SK-N-SH (cell line): ENCODE results near the gene CDKL4. TPM values are rescaled to one million over a fixed set of nuclear protein-coding genes. Genes with fewer than 3 reads are reported as not detected.

Source experiments
- CTCF ChIA-PET: fragments of 300-600, 350-600 bp; formaldehyde crosslinking; extraction: SDS; loops from one replicate; lab custom pipeline; 2021; lab: Yijun Ruan, JAX
- POLR2A ChIA-PET: fragments of 350-600 bp; sonication (Branson Sonifier 250); formaldehyde crosslinking; extraction: SDS; loops from one replicate; lab custom pipeline; 2020; ENCODE audit warnings: antibody characterized with exemption, inconsistent platforms; lab: Yijun Ruan, JAX
- DNase-seq: peaks from one replicate; pipeline ENCODE4 v3.0.0; 2012
- H2AFZ ChIP-seq: fragments of 200-600 bp; sonication (generic); 2 replicates; pipeline ENCODE4 v1.8.1; 2016; ENCODE audit warnings: antibody characterized with exemption, mild to moderate bottlenecking, low read depth
- H3F3A ChIP-seq: fragments of 200-600 bp; sonication (generic); replicated peaks from 2 replicates; pipeline ENCODE3; 2016; ENCODE audit warnings: antibody characterized with exemption, mild to moderate bottlenecking; ENCODE audit not compliant: insufficient read depth
- H3K27ac ChIP-seq, 2 experiments: fragments of 200-500 bp in 1 of 2; fragments of 200-600 bp in 1 of 2; sonication (Bioruptor generic) in 1 of 2; sonication (generic), shearing (Covaris generic) in 1 of 2; 2 replicates each; pipeline versions ENCODE4 v1.5.1 to v1.6.1; 2014 to 2016; ENCODE audit warnings: low read depth in 2 of 2, inconsistent platforms in 1 of 2, low read length in 1 of 2, mild to moderate bottlenecking in 1 of 2, mixed read lengths in 1 of 2
- H3K27me3 ChIP-seq: fragments of 200-600 bp; sonication (generic), shearing (Covaris generic); 2 replicates; pipeline ENCODE4 v1.6.1; 2016; ENCODE audit warnings: mixed run types; ENCODE audit not compliant: insufficient read depth
- H3K36me3 ChIP-seq, 2 experiments: fragments of 200-500 bp in 1 of 2; fragments of 200-600 bp in 1 of 2; sonication (Bioruptor generic) in 1 of 2; sonication (generic) in 1 of 2; replicated peaks in 1 of 2; 2 replicates each; pipeline versions ENCODE3 to v1.5.1; 2014 to 2016; ENCODE audit warnings: low read length in 1 of 2, mild to moderate bottlenecking in 1 of 2; ENCODE audit not compliant: insufficient read depth in 2 of 2, control insufficient read depth in 1 of 2
- H3K4me1 ChIP-seq, 2 experiments: fragments of 200-500 bp in 1 of 2; fragments of 200-600 bp in 1 of 2; sonication (Bioruptor generic) in 1 of 2; sonication (generic), shearing (Covaris generic) in 1 of 2; 2 replicates each; pipeline versions ENCODE4 v1.5.1 to v1.6.1; 2014 to 2016; ENCODE audit warnings: low read depth in 1 of 2, low read length in 1 of 2, mixed run types in 1 of 2; ENCODE audit not compliant: insufficient read depth in 2 of 2, control insufficient read depth in 1 of 2
- H3K4me2 ChIP-seq: fragments of 200-600 bp; sonication (generic), shearing (Covaris generic); 2 replicates; pipeline ENCODE4 v1.6.1; 2017; ENCODE audit warnings: mixed run types
- H3K4me3 ChIP-seq, 2 experiments: fragments of 200-500 bp in 1 of 2; fragments of 200-600 bp in 1 of 2; sonication (Bioruptor generic) in 1 of 2; sonication (generic), shearing (Covaris generic) in 1 of 2; 2 replicates each; pipeline versions ENCODE4 v1.5.1 to v1.8.1; 2014 to 2016; ENCODE audit warnings: low read depth in 2 of 2, inconsistent platforms in 1 of 2, low read length in 1 of 2, mild to moderate bottlenecking in 1 of 2, mixed read lengths in 1 of 2, moderate library complexity in 1 of 2
- H3K79me2 ChIP-seq: fragments of 200-600 bp; sonication (generic); 2 replicates; pipeline ENCODE4 v1.8.1; 2017; ENCODE audit warnings: mild to moderate bottlenecking; ENCODE audit not compliant: insufficient read depth
- H3K9ac ChIP-seq: fragments of 200-600 bp; sonication (generic); 2 replicates; pipeline ENCODE4 v1.6.1; 2017; ENCODE audit warnings: mixed run types
- H3K9me2 ChIP-seq: fragments of 200-600 bp; sonication (generic); 2 replicates; pipeline ENCODE4 v1.6.1; 2017; ENCODE audit warnings: mixed run types
- H3K9me3 ChIP-seq: fragments of 200-600 bp; sonication (generic); 2 replicates; pipeline ENCODE4 v1.6.1; 2017; ENCODE audit warnings: mixed run types, mild to moderate bottlenecking, moderate library complexity
- H4K20me1 ChIP-seq: fragments of 200-600 bp; sonication (generic); 2 replicates; pipeline ENCODE4 v1.6.1; 2017; ENCODE audit warnings: mild to moderate bottlenecking, mixed run types; ENCODE audit not compliant: insufficient read depth
- EP300 ChIP-seq, 2 experiments: IDR thresholded peaks; 2 replicates each; pipeline versions ENCODE4 v1.4.0 to v1.6.1; 2012; ENCODE audit warnings: borderline replicate concordance in 1 of 2, low read depth in 1 of 2, low read length in 1 of 2
- EZH2phosphoT487 ChIP-seq: fragments of 200-600 bp; sonication (generic); IDR thresholded peaks from 2 replicates; pipeline ENCODE4 v1.6.1; 2017; ENCODE audit warnings: low read depth, mixed run types, mild to moderate bottlenecking, antibody characterized with exemption, moderate library complexity, borderline replicate concordance
- FOSL2 ChIP-seq: IDR thresholded peaks from 2 replicates; pipeline ENCODE4 v1.4.0; 2012; ENCODE audit warnings: low read depth, mild to moderate bottlenecking, moderate library complexity, borderline replicate concordance
- FOXJ3 ChIP-seq: sonication (generic); formaldehyde crosslinking; IDR thresholded peaks from 2 replicates; pipeline ENCODE4 v1.5.1; 2020; ENCODE audit warnings: mild to moderate bottlenecking, missing genetic modification reagents
- FOXM1 ChIP-seq: IDR thresholded peaks from 2 replicates; pipeline ENCODE4 v1.4.0; 2012; ENCODE audit warnings: low read depth, mild to moderate bottlenecking
- GATA2 ChIP-seq: sonication (generic); formaldehyde crosslinking; IDR thresholded peaks from 2 replicates; pipeline ENCODE4 v1.5.0; 2020; ENCODE audit warnings: mild to moderate bottlenecking, missing genetic modification reagents
- IRF3 ChIP-seq: fragments of 150-350 bp; IDR thresholded peaks from 2 replicates; pipeline ENCODE4 v1.6.1; 2016; ENCODE audit warnings: mild to moderate bottlenecking, low read depth, low read length
- JUND ChIP-seq: IDR thresholded peaks from 2 replicates; pipeline ENCODE4 v1.4.0; 2012
- MAX ChIP-seq: IDR thresholded peaks from 2 replicates; pipeline ENCODE4 v1.4.0; 2012; ENCODE audit warnings: low read depth
- NFIC ChIP-seq: IDR thresholded peaks from 2 replicates; pipeline ENCODE4 v1.4.0; 2012; ENCODE audit warnings: borderline replicate concordance
- PBX3 ChIP-seq: IDR thresholded peaks from 2 replicates; pipeline ENCODE4; 2012
- POLR2AphosphoS5 ChIP-seq: IDR thresholded peaks from 2 replicates; pipeline ENCODE4 v1.6.1; 2012; ENCODE audit warnings: low read depth, low read length
- RCOR1 ChIP-seq: fragments of 150-350 bp; IDR thresholded peaks from 2 replicates; pipeline ENCODE4 v1.6.1; 2017; ENCODE audit warnings: antibody characterized with exemption, low read length
- REST ChIP-seq: IDR thresholded peaks from 2 replicates; pipeline ENCODE4 v1.6.1; 2012; ENCODE audit warnings: mild to moderate bottlenecking, low read depth, low read length, moderate library complexity
- RXRA ChIP-seq: IDR thresholded peaks from 2 replicates; pipeline ENCODE4 v1.4.0; 2012; ENCODE audit warnings: low read depth, mild to moderate bottlenecking, borderline replicate concordance
- TCF12 ChIP-seq: IDR thresholded peaks from 2 replicates; pipeline ENCODE4 v1.4.0; 2012
- TEAD4 ChIP-seq: IDR thresholded peaks from 2 replicates; pipeline ENCODE4 v1.4.0; 2012; ENCODE audit warnings: mild to moderate bottlenecking, borderline replicate concordance; ENCODE audit not compliant: insufficient read depth
- USF1 ChIP-seq: IDR thresholded peaks from 2 replicates; pipeline ENCODE4 v1.4.0; 2012; ENCODE audit warnings: low read depth, borderline replicate concordance
- USF2 ChIP-seq: fragments of 150-350 bp; IDR thresholded peaks from 2 replicates; pipeline ENCODE4 v1.6.1; 2017; ENCODE audit warnings: antibody characterized with exemption, low read length, low read depth, borderline replicate concordance
- YY1 ChIP-seq: IDR thresholded peaks from 2 replicates; pipeline ENCODE4 v1.4.0; 2012; ENCODE audit warnings: low read depth, mild to moderate bottlenecking
- WGBS: methylation state at CpG from one replicate; pipeline ENCODE4 v1.1.6; 2017; ENCODE audit warnings: low lambda C conversion rate; 5-methylcytosine and 5-hydroxymethylcytosine counted together
- polyA plus RNA-seq, 3 experiments: library from polyadenylated mRNA; depleted of rRNA; stranded (reverse); fragments of >200 nt; gene quantifications; 2 replicates each; pipeline ENCODE4 v1.2.3, GENCODE V29; 2012

The CDKL4 gene
- polyA plus RNA-seq, 1 of the 3 experiments (the other 2 are of a cell fraction) = 0.81 TPM

GRCh38 chr2:39210846-39211245 lies 32.9 kb downstream of the CDKL4 start (continued):
- TF ChIP-seq PBX3 = no peak
- TF ChIP-seq RXRA = no peak
- no peak for TF ChIP-seq TEAD4
- no peak for TF ChIP-seq TCF12
- TF ChIP-seq USF1 = no peak
- TF ChIP-seq GATA2 (CRISPR knock-in tag) = no peak
- no peak for TF ChIP-seq EP300 (IDR thresholded peaks at IDR 0.05; ENCODE audit: borderline replicate concordance in 1 of 2, low read depth in 1 of 2, low read length in 1 of 2)

- Histone ChIP-seq H3F3A (no peaks in the 10 kb centered on the region), H3K9me2 (no peaks in the 10 kb centered on the region), H3K27me3 (no peaks in the 10 kb centered on the region), H3K9ac (no peak overlapping the region), H3K27ac (no peak overlapping the region), H3K4me3 (no peak overlapping the region), H3K79me2 (no peaks in the 10 kb centered on the region), H3K9me3 (no peaks in the 10 kb centered on the region), H3K4me2 (no peak overlapping the region), H3K4me1 (no peaks in the 10 kb centered on the region), H4K20me1 (no peaks in the 10 kb centered on the region), H3K36me3 (no peaks in the 10 kb centered on the region), H2AFZ (no peak overlapping the region)
- WGBS = 99% methylated on average over 5 of the region's 6 CpGs
- ChIA-PET CTCF (interaction anchor here (1.0 to 1.7 kb wide), 4 partner anchors 14 to 144 kb away, joined by 3 to 6 read pairs (median 4); no protein-coding TSS in a partner anchor), POLR2A (no interaction called here)
- no peak for DNase-seq
- TF ChIP-seq JUND = no peak
- TF ChIP-seq FOSL2 = no peak
- no peak for TF ChIP-seq RXRA
- TF ChIP-seq USF2 = no peak
- TF ChIP-seq FOXM1 = no peak
- TF ChIP-seq TCF12 = no peak
- no peak for TF ChIP-seq REST
- TF ChIP-seq RCOR1 = no peak
- no peak for TF ChIP-seq USF1
- TF ChIP-seq POLR2AphosphoS5 = no peak
- TF ChIP-seq YY1 = no peak
- no peak for TF ChIP-seq EP300 (IDR thresholded peaks at IDR 0.05; ENCODE audit: borderline replicate concordance in 1 of 2, low read depth in 1 of 2, low read length in 1 of 2)
- TF ChIP-seq EZH2phosphoT487 = no peak
- TF ChIP-seq TEAD4 = no peak
- no peak for TF ChIP-seq FOXJ3
- no peak for TF ChIP-seq MAX
- TF ChIP-seq NFIC = no peak
- TF ChIP-seq IRF3 = no peak
Observed at GRCh38 chr2:39203382-39203781, 40.4 kb downstream of the CDKL4 start.
